Astrocyte of the cerebellum (primary cell): ENCODE results near the gene ATXN7L3.

Experiments used
- DNase-seq: peaks from one replicate; pipeline ENCODE4 v3.0.0-alpha.2; 2011; ENCODE audit warnings: low read depth
- H3K4me3 ChIP-seq: 2 replicates; pipeline ENCODE4 v1.5.1; 2011; ENCODE audit warnings: mild to moderate bottlenecking, low read depth, low read length, moderate library complexity
- in situ Hi-C: cut with HindIII; loops from 2 replicates; pipeline ENCODE4 v1.10.0; 2017; ENCODE audit warnings: low sequenced_read_pairs
- TF ChIP-seq, protein P1 (sequence below): IDR thresholded peaks from 2 replicates; pipeline ENCODE4 v1.5.1; 2012; ENCODE audit warnings: low read length, low read depth, moderate library complexity, mild to moderate bottlenecking; ENCODE audit errors: missing control alignments

Gene ATXN7L3

DNA sequence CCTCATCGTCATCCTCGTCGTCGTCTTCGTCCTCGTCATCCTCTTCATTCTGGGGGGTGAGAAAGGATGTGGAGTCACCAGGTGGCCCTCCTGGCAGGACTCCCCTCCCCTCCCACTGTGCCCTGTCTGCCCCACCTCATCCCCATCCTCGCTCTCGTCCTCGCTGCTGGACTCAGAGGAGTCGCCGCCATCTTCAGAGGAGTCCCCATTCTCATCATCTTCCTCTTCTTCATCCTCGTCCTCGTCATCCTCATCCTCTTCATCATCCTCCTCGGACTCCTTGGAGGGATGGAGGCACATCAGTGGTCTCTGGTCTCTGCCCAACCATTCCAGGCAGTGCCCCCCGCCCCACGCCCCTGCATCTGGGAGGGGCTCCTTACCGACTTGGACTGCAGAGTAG is 7.6 kb upstream of the ATXN7L3 start:
- TF ChIP-seq, protein P1, sequence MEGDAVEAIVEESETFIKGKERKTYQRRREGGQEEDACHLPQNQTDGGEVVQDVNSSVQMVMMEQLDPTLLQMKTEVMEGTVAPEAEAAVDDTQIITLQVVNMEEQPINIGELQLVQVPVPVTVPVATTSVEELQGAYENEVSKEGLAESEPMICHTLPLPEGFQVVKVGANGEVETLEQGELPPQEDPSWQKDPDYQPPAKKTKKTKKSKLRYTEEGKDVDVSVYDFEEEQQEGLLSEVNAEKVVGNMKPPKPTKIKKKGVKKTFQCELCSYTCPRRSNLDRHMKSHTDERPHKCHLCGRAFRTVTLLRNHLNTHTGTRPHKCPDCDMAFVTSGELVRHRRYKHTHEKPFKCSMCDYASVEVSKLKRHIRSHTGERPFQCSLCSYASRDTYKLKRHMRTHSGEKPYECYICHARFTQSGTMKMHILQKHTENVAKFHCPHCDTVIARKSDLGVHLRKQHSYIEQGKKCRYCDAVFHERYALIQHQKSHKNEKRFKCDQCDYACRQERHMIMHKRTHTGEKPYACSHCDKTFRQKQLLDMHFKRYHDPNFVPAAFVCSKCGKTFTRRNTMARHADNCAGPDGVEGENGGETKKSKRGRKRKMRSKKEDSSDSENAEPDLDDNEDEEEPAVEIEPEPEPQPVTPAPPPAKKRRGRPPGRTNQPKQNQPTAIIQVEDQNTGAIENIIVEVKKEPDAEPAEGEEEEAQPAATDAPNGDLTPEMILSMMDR = no peak
- in situ Hi-C loops = loop anchor here (5.0 to 10.0 kb wide), 2 partner anchors 47 to 105 kb away; no protein-coding TSS in a partner anchor
- no peak overlapping the region for H3K4me3 ChIP-seq
- DNase-seq = no peak

GRCh38 chr17:44206825-44207155 is 7.1 kb upstream of the ATXN7L3 start:
- in situ Hi-C loops = loop anchor here (5.0 to 10.0 kb wide), 2 partner anchors 48 to 106 kb away; no protein-coding TSS in a partner anchor
- TF ChIP-seq, protein P1 = no peak
- no peak for DNase-seq
- H3K4me3 ChIP-seq = no peak overlapping the region

GRCh38 chr17:44205962-44206824 is 6.5 kb upstream of the ATXN7L3 start:
- no peak overlapping the region for H3K4me3 ChIP-seq
- TF ChIP-seq, protein P1 = peak; percentile 34
- in situ Hi-C loops = loop anchor here (5.0 to 10.0 kb wide), 2 partner anchors 49 to 106 kb away; no protein-coding TSS in a partner anchor
- DNase-seq = no peak

DNA sequence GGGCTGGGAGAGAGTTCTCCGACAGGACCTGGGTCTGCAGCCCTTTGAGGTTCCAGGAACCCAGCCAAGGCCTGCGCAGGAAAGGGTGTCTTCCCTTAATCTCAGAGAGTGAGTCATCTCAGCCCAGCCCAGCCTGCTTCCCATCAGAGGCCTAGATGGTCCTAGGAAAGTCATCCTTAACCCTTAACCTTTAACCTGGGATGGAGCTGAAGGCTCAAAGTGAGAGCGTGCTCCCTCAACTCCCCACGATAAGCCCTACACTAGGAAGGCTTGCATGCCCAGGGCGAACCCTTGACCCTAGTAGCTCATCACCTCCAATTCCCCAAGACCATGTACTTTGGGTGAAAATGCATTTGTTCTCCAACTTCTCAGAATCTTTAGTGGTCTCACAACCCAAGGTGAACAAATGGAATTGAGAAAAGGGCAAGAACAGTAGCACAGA is 4.8 kb upstream of the ATXN7L3 start:
- in situ Hi-C loops = loop anchor here (10.0 kb wide), 1 partner anchor 50 kb away; no protein-coding TSS in a partner anchor
- no peak for DNase-seq
- TF ChIP-seq, protein P1 = no peak
- H3K4me3 ChIP-seq = no peak overlapping the region

GRCh38 chr17:44203731-44204440 is 4.2 kb upstream of the ATXN7L3 start:
- no peak overlapping the region for H3K4me3 ChIP-seq
- no peak for DNase-seq
- in situ Hi-C loops = loop anchor here (10.0 kb wide), 1 partner anchor 51 kb away; no protein-coding TSS in a partner anchor
- TF ChIP-seq, protein P1 = peak; percentile 79

- TF ChIP-seq, protein P1 = no peak
- no peak for DNase-seq
- H3K4me3 ChIP-seq = no peak overlapping the region
- in situ Hi-C loops = loop anchor here (10.0 kb wide), 1 partner anchor 52 kb away; no protein-coding TSS in a partner anchor
These were observed 3.1 kb upstream of the ATXN7L3 start for GRCh38 chr17:44202756-44203155.
